NCI-H1694 (cell line): ENCODE measurements around the gene KRTAP21-1.
"Not testable (repeated sequence)": the region's sequence is repeated elsewhere in the genome, so short reads cannot be mapped to it uniquely, and the experiment has no call there.

Source experiments
- DNase-seq: peaks from one replicate; lab custom pipeline; 2025; lab: John Stamatoyannopoulos, UW

Gene KRTAP21-1

GRCh38 chr21:30755328-30755727 lies at the start of gene KRTAP21-1:
TSS of gene KRTAP21-1 (minus strand) at chr21:30755428. CDS start at chr21:30755378, 50 bp downstream.
- DNase-seq, result not testable (repeated sequence)

GRCh38 chr21:30800605-30801004 lies 45.4 kb upstream of the KRTAP21-1 start:
- no peak for DNase-seq

- DNase-seq, result no peak
These were observed 38.5 kb upstream of the KRTAP21-1 start for GRCh38 chr21:30793581-30794314.

- DNase-seq, result no peak
These were observed 24.0 kb upstream of the KRTAP21-1 start for GRCh38 chr21:30779249-30779648.

GRCh38 chr21:30769724-30770431 lies 14.7 kb upstream of the KRTAP21-1 start:
- no peak for DNase-seq

GRCh38 chr21:30760776-30761175 lies 5.5 kb upstream of the KRTAP21-1 start:
- no peak for DNase-seq

GRCh38 chr21:30758306-30758705 lies 3.1 kb upstream of the KRTAP21-1 start:
- DNase-seq, result no peak

- DNase-seq, result no peak
These were observed 8.1 kb downstream of the KRTAP21-1 start, which contains the start of gene KRTAP21-2 for GRCh38 chr21:30747159-30747558. TSS of gene KRTAP21-2 (minus strand) at chr21:30747259. CDS start at chr21:30747202, 57 bp downstream.

- no peak for DNase-seq
These were observed 14.8 kb downstream of the KRTAP21-1 start for GRCh38 chr21:30740462-30740861.

GRCh38 chr21:30733026-30733425 lies 22.2 kb downstream of the KRTAP21-1 start:
- DNase-seq, result no peak

- no peak for DNase-seq
These were observed 28.5 kb downstream of the KRTAP21-1 start for GRCh38 chr21:30726726-30727125.

GRCh38 chr21:30719401-30719800 lies 35.8 kb downstream of the KRTAP21-1 start:
- no peak for DNase-seq

- DNase-seq, result no peak
These were observed 36.9 kb downstream of the KRTAP21-1 start, which contains the start of gene KRTAP21-3 for GRCh38 chr21:30718239-30718909. TSS of gene KRTAP21-3 (minus strand) at chr21:30718777. CDS start at chr21:30718759, 18 bp downstream.

- DNase-seq, result no peak
These were observed 38.1 kb downstream of the KRTAP21-1 start for GRCh38 chr21:30717105-30717504.

GRCh38 chr21:30714946-30715345 lies 40.3 kb downstream of the KRTAP21-1 start:
- no peak for DNase-seq

GRCh38 chr21:30714456-30714855 lies 40.8 kb downstream of the KRTAP21-1 start:
- no peak for DNase-seq

- DNase-seq, result no peak
These were observed 41.5 kb downstream of the KRTAP21-1 start for GRCh38 chr21:30713766-30714165.

GRCh38 chr21:30710499-30710898 lies 44.7 kb downstream of the KRTAP21-1 start:
- no peak for DNase-seq

- no peak for DNase-seq
These were observed 47.8 kb downstream of the KRTAP21-1 start for GRCh38 chr21:30707409-30707808.
